ENCODE data around the gene A2ML1. TPM values are rescaled to one million over a fixed set of nuclear protein-coding genes. Genes with fewer than 3 reads are reported as not detected.
"Not testable (repeated sequence)": the region's sequence is repeated elsewhere in the genome, so short reads cannot be mapped to it uniquely, and the experiment has no call there.

Gene A2ML1
- polyA plus RNA-seq, 4 donors: 0.10 to 0.22 TPM; not detected in 2

DNA sequence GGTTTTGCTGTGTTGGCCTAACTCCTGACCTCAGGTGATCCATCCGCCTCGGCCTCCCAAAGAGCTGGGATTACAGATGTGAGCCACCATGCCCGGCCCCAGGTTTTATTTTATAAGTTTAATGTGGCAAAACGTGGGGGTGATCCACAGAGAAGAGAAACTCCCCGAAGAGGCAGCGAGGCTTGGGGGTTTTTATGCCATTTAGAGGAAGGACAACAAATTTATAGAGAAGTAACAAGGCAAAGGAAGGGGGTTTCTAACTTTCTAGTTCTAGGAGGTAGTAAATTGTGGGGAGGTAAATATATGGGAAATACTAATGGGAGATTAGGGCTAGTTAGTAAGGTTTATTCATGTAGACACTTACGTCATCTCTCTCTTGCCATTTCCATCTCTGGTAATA, 74.7 kb downstream of the A2ML1 start:
- no peaks in the 10 kb centered on the region for H3K36me3 ChIP-seq (ENCODE audit: control insufficient read depth in 3 of 3, insufficient read depth in 2 of 3, low read depth in 1 of 3, low read length in 3 of 3)
- 82 to 87% (median 85%) methylated on average over 7 of the region's 7 CpGs for WGBS, 3 donors
- no peak for DNase-seq
- no peak overlapping the region for H3K27ac ChIP-seq (ENCODE audit: low read depth in 1 of 3, low read length in 2 of 3)
- no peaks in the 10 kb centered on the region for H3K4me1 ChIP-seq (ENCODE audit: control insufficient read depth in 3 of 3, insufficient read depth in 2 of 3, low read depth in 1 of 3, low read length in 2 of 3)
- no peak overlapping the region for H3K4me3 ChIP-seq (ENCODE audit: low read depth in 1 of 3, low read length in 3 of 3)
- H3K27me3 ChIP-seq (ENCODE audit: control insufficient read depth in 3 of 3, insufficient read depth in 3 of 3, low read length in 3 of 3): no peaks in the 10 kb centered on the region
- H3K9me3 ChIP-seq (ENCODE audit: control insufficient read depth in 2 of 2, insufficient read depth in 1 of 2, low read depth in 1 of 2, low read length in 1 of 2): no peaks in the 10 kb centered on the region
- FAIRE-seq: no peak

DNA sequence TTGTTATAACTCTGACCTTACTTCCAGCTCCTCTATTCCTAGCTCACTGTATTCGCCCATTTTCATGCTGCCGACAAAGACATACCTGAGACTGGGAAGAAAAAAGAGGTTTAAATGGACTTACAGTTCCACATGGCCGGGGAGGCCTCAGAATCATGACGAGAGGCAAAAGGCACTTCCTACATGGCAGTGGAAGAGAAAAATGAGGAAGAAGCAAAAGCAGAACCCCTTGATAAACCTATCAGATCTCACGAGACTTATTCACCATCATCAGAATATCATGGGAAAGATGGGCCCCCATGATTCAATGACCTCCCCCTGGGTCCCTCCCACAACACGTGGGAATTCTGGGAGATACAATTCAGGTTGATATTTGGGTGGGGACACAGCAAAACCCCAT, 77.4 kb downstream of the A2ML1 start:
- no peaks in the 10 kb centered on the region for H3K36me3 ChIP-seq (ENCODE audit: control insufficient read depth in 3 of 3, insufficient read depth in 2 of 3, low read depth in 1 of 3, low read length in 3 of 3)
- no peak overlapping the region for H3K4me3 ChIP-seq (ENCODE audit: low read depth in 1 of 3, low read length in 3 of 3)
- H3K27ac ChIP-seq (ENCODE audit: low read depth in 1 of 3, low read length in 2 of 3): no peak overlapping the region
- H3K27me3 ChIP-seq (ENCODE audit: control insufficient read depth in 3 of 3, insufficient read depth in 3 of 3, low read length in 3 of 3): no peaks in the 10 kb centered on the region
- FAIRE-seq: no peak
- WGBS, 3 donors: 80 to 85% (median 84%) methylated on average over 6 of the region's 6 CpGs
- no peaks in the 10 kb centered on the region for H3K4me1 ChIP-seq (ENCODE audit: control insufficient read depth in 3 of 3, insufficient read depth in 2 of 3, low read depth in 1 of 3, low read length in 2 of 3)
- DNase-seq: no peak
- no peaks in the 10 kb centered on the region for H3K9me3 ChIP-seq (ENCODE audit: control insufficient read depth in 2 of 2, insufficient read depth in 1 of 2, low read depth in 1 of 2, low read length in 1 of 2)

DNA sequence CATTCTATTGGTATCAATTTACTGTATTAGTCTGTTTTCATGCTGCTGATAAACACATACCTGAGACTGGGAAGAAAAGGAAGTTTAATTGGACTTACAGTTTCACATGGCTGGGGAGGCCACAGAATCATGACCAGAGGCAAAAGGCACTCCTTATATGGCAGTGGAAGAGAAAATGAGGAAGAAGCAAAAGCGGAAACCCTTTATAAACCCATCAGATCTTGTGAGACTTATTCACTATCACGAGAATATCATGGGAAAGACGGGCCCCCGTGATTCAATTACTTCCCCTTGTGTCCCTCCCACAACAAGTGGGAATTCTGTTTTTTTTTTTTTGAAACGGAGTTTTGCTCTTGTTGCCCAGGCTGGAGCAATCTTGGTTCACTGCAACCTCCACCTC, 80.3 kb downstream of the A2ML1 start:
- DNase-seq; FAIRE-seq; H3K36me3 ChIP-seq (ENCODE audit: control insufficient read depth in 3 of 3, insufficient read depth in 2 of 3, low read depth in 1 of 3, low read length in 3 of 3); H3K27ac ChIP-seq (ENCODE audit: low read depth in 1 of 3, low read length in 2 of 3); H3K9me3 ChIP-seq (ENCODE audit: control insufficient read depth in 2 of 2, insufficient read depth in 1 of 2, low read depth in 1 of 2, low read length in 1 of 2); H3K4me1 ChIP-seq (ENCODE audit: control insufficient read depth in 3 of 3, insufficient read depth in 2 of 3, low read depth in 1 of 3, low read length in 2 of 3); H3K4me3 ChIP-seq (ENCODE audit: low read depth in 1 of 3, low read length in 3 of 3); H3K27me3 ChIP-seq (ENCODE audit: control insufficient read depth in 3 of 3, insufficient read depth in 3 of 3, low read length in 3 of 3): not testable (repeated sequence)
- 73 to 86% (median 82%) methylated on average over 5 of the region's 5 CpGs for WGBS, 3 donors

DNA sequence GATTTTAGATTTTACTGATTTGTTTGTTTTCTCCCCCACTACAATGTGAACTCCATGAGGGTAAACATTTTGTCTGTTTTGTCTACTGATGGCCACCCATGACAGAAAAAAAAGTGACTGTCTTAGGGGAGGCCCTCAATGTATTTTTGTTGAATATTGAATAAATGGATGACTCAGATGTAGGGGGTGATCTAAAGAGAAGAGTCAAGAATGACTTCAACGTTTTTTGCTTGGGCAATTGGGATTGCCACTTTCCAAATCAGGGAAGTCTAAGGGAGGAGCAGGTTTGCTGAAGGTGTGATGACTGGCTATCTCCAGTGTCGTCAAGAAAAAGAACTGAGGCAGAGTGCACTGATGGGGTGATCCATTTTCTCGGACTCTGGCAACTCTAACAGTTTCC, 81.2 kb downstream of the A2ML1 start:
- DNase-seq: no peak
- Histone ChIP-seq H3K27ac (ENCODE audit: low read depth in 1 of 3, low read length in 2 of 3) (no peak overlapping the region), H3K27me3 (ENCODE audit: control insufficient read depth in 3 of 3, insufficient read depth in 3 of 3, low read length in 3 of 3) (no peaks in the 10 kb centered on the region), H3K9me3 (ENCODE audit: control insufficient read depth in 2 of 2, insufficient read depth in 1 of 2, low read depth in 1 of 2, low read length in 1 of 2) (no peaks in the 10 kb centered on the region), H3K36me3 (ENCODE audit: control insufficient read depth in 3 of 3, insufficient read depth in 2 of 3, low read depth in 1 of 3, low read length in 3 of 3) (no peaks in the 10 kb centered on the region), H3K4me3 (ENCODE audit: low read depth in 1 of 3, low read length in 3 of 3) (no peak overlapping the region), H3K4me1 (ENCODE audit: control insufficient read depth in 3 of 3, insufficient read depth in 2 of 3, low read depth in 1 of 3, low read length in 2 of 3) (no peaks in the 10 kb centered on the region)
- WGBS, 3 donors: 72 to 81% (median 73%) methylated on average over 3 of the region's 3 CpGs
- no peak for FAIRE-seq

DNA sequence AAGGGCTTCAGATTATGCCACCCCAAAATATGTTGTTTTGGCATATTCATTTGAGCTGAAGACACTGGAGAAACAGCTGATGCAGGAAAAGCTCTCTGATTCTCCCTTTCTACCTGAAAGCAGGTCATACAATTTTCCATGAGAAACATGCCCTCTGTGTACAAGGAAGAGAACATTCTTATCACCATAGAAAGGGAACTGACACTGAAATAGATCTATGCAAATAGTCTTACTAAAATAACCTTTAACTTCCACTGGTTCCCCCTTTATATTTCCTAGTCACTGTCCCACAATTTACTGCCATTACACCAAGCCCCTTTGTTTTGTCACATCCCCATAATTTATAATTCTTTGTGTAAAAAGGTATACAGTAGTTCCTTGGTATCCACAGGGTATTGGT, 82.2 kb downstream of the A2ML1 start:
- Histone ChIP-seq H3K27ac (ENCODE audit: low read depth in 1 of 3, low read length in 2 of 3) (no peak overlapping the region), H3K4me1 (ENCODE audit: control insufficient read depth in 3 of 3, insufficient read depth in 2 of 3, low read depth in 1 of 3, low read length in 2 of 3) (no peaks in the 10 kb centered on the region), H3K36me3 (ENCODE audit: control insufficient read depth in 3 of 3, insufficient read depth in 2 of 3, low read depth in 1 of 3, low read length in 3 of 3) (no peaks in the 10 kb centered on the region), H3K9me3 (ENCODE audit: control insufficient read depth in 2 of 2, insufficient read depth in 1 of 2, low read depth in 1 of 2, low read length in 1 of 2) (no peaks in the 10 kb centered on the region), H3K4me3 (ENCODE audit: low read depth in 1 of 3, low read length in 3 of 3) (no peak overlapping the region), H3K27me3 (ENCODE audit: control insufficient read depth in 3 of 3, insufficient read depth in 3 of 3, low read length in 3 of 3) (no peaks in the 10 kb centered on the region)
- FAIRE-seq (no peak), DNase-seq (no peak)

DNA sequence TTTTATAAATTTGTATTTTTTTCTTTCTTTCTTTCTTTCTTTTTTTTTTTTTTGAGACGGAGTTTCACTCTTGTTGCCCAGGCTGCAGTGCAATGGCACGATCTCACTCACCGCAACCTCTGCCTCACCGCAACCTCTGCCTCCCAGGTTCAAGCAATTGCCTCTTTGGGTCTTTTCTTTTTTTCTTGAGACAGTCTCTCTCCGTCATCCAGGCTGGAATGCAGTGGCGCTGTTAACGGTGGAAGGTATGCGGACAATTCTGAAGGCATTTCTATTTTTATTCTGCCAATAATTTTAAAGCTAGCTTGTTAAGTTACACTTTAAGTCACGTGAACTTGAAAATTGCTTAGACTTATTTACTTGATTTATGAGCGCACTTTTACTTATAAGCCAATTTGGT, 83.1 kb downstream of the A2ML1 start:
- no peaks in the 10 kb centered on the region for H3K36me3 ChIP-seq (ENCODE audit: control insufficient read depth in 3 of 3, insufficient read depth in 2 of 3, low read depth in 1 of 3, low read length in 3 of 3)
- no peaks in the 10 kb centered on the region for H3K4me1 ChIP-seq (ENCODE audit: control insufficient read depth in 3 of 3, insufficient read depth in 2 of 3, low read depth in 1 of 3, low read length in 2 of 3)
- WGBS, 3 donors: 85 to 94% (median 88%) methylated on average over 6 to 10 of the region's 10 CpGs
- no peak for FAIRE-seq
- H3K4me3 ChIP-seq (ENCODE audit: low read depth in 1 of 3, low read length in 3 of 3): no peak overlapping the region
- no peak overlapping the region for H3K27ac ChIP-seq (ENCODE audit: low read depth in 1 of 3, low read length in 2 of 3)
- H3K9me3 ChIP-seq (ENCODE audit: control insufficient read depth in 2 of 2, insufficient read depth in 1 of 2, low read depth in 1 of 2, low read length in 1 of 2): no peaks in the 10 kb centered on the region
- H3K27me3 ChIP-seq (ENCODE audit: control insufficient read depth in 3 of 3, insufficient read depth in 3 of 3, low read length in 3 of 3): no peaks in the 10 kb centered on the region
- no peak for DNase-seq

DNA sequence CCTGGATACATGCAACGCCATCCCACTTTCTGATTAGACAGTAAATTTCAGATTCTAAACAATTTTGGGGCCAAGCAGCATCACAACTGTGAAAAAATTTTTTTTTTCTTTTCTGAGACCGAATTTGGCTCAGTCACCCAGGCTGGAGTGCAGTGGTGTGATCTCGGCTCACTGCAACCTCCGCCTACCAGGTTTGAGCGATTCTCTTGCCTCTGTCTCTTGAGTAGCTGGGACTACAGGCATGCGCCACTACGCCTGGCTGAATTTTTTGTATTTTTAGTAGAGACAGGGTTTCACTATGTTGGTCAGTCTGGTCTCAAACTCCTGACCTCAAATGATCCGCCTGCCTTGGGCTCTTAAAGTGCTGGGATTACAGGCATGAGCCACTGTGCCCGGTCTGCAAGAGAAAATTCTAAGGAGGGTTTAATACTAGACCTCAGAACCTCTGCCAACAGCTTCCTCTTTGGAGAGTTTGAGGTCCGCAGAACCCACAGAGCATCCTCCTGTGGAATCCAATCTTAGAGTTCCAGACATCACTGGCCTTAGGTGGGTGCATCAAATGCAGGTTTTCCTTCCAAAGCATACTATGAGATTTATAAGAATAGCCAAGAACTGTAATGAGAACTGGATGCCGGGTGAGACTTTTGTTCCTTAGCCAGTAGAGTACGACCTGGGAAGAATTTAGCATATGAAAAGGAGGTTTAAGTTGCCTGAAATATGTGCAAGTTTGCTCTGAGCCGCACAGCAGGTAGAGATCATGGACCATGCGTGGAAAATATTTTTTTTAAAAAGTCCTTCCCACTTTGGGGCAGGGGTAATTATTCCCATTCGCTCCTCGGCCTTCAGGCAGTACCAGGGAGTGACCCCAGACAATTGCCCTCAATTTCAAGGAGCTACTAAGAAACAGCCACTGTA, 84.1 kb downstream of the A2ML1 start:
- H3K4me1 ChIP-seq (ENCODE audit: control insufficient read depth in 3 of 3, insufficient read depth in 2 of 3, low read depth in 1 of 3, low read length in 2 of 3): no peaks in the 10 kb centered on the region
- H3K27ac ChIP-seq (ENCODE audit: low read depth in 1 of 3, low read length in 2 of 3): no peak overlapping the region
- H3K27me3 ChIP-seq (ENCODE audit: control insufficient read depth in 3 of 3, insufficient read depth in 3 of 3, low read length in 3 of 3): no peaks in the 10 kb centered on the region
- H3K4me3 ChIP-seq (ENCODE audit: low read depth in 1 of 3, low read length in 3 of 3): no peak overlapping the region
- H3K36me3 ChIP-seq (ENCODE audit: control insufficient read depth in 3 of 3, insufficient read depth in 2 of 3, low read depth in 1 of 3, low read length in 3 of 3): no peaks in the 10 kb centered on the region
- no peak for DNase-seq
- no peaks in the 10 kb centered on the region for H3K9me3 ChIP-seq (ENCODE audit: control insufficient read depth in 2 of 2, insufficient read depth in 1 of 2, low read depth in 1 of 2, low read length in 1 of 2)
- FAIRE-seq: no peak
- WGBS, 3 donors: 87 to 90% (median 87%) methylated on average over 16 of the region's 16 CpGs

DNA sequence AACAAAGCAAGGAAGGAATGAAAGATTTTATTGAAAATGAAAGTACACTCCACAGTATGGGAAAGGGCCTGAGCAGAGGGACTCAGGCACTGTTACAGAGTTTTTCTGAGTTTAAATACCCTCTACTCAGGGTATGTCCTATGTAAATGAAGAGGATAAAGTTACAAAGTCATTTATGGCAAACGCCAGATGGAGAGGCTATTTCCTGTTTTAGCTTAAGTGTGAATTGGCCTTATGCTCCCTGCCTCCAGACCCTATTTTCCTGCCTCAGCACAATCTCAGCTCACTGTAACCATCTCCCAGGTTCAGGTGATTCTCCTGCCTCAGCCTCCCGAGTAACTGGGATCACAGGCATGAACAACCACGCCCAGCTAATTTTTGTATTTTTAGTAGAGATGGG, 85.1 kb downstream of the A2ML1 start:
- H3K27ac ChIP-seq (ENCODE audit: low read depth in 1 of 3, low read length in 2 of 3): no peak overlapping the region
- H3K4me3 ChIP-seq (ENCODE audit: low read depth in 1 of 3, low read length in 3 of 3): no peak overlapping the region
- H3K27me3 ChIP-seq (ENCODE audit: control insufficient read depth in 3 of 3, insufficient read depth in 3 of 3, low read length in 3 of 3): no peaks in the 10 kb centered on the region
- WGBS, 3 donors: 72 to 85% (median 76%) methylated on average over 3 of the region's 3 CpGs
- no peak for FAIRE-seq
- no peaks in the 10 kb centered on the region for H3K9me3 ChIP-seq (ENCODE audit: control insufficient read depth in 2 of 2, insufficient read depth in 1 of 2, low read depth in 1 of 2, low read length in 1 of 2)
- no peak for DNase-seq
- no peaks in the 10 kb centered on the region for H3K4me1 ChIP-seq (ENCODE audit: control insufficient read depth in 3 of 3, insufficient read depth in 2 of 3, low read depth in 1 of 3, low read length in 2 of 3)
- H3K36me3 ChIP-seq (ENCODE audit: control insufficient read depth in 3 of 3, insufficient read depth in 2 of 3, low read depth in 1 of 3, low read length in 3 of 3): no peaks in the 10 kb centered on the region

DNA sequence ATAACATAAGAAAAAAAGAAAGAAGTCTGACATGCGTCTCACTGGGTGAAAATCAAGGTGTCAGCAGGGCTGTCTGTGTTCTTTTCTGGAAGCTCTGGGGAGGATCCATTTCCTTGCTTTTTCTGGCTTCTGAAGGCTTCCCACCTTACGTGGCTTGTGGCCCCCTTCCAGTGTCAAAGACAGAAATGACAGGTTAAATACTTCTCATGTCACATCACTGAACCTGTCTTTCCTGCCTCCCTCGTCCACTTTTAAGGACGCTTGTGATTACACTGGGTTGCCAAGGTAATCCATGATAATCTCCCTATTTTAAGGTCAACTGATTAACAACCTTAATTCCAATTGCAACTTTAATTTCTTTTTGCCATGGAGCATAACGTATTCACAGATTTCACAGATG, 87.3 kb downstream of the A2ML1 start:
- H3K4me1 ChIP-seq (ENCODE audit: control insufficient read depth in 3 of 3, insufficient read depth in 2 of 3, low read depth in 1 of 3, low read length in 2 of 3): peaks cover 0 to 8% (median 0%) of the 10 kb centered on the region in 3 donors
- DNase-seq (no peak), FAIRE-seq (no peak)
- H3K9me3 ChIP-seq (ENCODE audit: control insufficient read depth in 2 of 2, insufficient read depth in 1 of 2, low read depth in 1 of 2, low read length in 1 of 2): no peaks in the 10 kb centered on the region
- H3K27me3 ChIP-seq (ENCODE audit: control insufficient read depth in 3 of 3, insufficient read depth in 3 of 3, low read length in 3 of 3): no peaks in the 10 kb centered on the region
- H3K27ac ChIP-seq (ENCODE audit: low read depth in 1 of 3, low read length in 2 of 3): no peak overlapping the region
- 68 to 84% (median 80%) methylated on average over 5 of the region's 5 CpGs for WGBS, 3 donors
- H3K4me3 ChIP-seq (ENCODE audit: low read depth in 1 of 3, low read length in 3 of 3): no peak overlapping the region
- no peaks in the 10 kb centered on the region for H3K36me3 ChIP-seq (ENCODE audit: control insufficient read depth in 3 of 3, insufficient read depth in 2 of 3, low read depth in 1 of 3, low read length in 3 of 3)

Data from small intestine (tissue), 7 donors.